ENCODE results near the gene HOOK1.

- TF ChIP-seq CTCF (IDR thresholded peaks at IDR 0.05) (no peak), POLR2A (IDR thresholded peaks at IDR 0.05) (no peak)
Observed at GRCh38 chr1:59898927-59899326, 84.2 kb downstream of the HOOK1 start.

Data from lower leg skin (tissue), 3 donors.